HG02885 (cell line): ENCODE results near the gene NXF1.
"Not testable (repeated sequence)": the region's sequence is repeated elsewhere in the genome, so short reads cannot be mapped to it uniquely, and the experiment has no call there.

Experiments used
- ATAC-seq: cut with Tn5 transposase; IDR thresholded peaks from one replicate; pipeline ENCODE4 v1.9.1; 2021; ENCODE audit warnings: mild to moderate bottlenecking; ENCODE audit not compliant: unreplicated experiment, poor library complexity

Gene NXF1

DNA sequence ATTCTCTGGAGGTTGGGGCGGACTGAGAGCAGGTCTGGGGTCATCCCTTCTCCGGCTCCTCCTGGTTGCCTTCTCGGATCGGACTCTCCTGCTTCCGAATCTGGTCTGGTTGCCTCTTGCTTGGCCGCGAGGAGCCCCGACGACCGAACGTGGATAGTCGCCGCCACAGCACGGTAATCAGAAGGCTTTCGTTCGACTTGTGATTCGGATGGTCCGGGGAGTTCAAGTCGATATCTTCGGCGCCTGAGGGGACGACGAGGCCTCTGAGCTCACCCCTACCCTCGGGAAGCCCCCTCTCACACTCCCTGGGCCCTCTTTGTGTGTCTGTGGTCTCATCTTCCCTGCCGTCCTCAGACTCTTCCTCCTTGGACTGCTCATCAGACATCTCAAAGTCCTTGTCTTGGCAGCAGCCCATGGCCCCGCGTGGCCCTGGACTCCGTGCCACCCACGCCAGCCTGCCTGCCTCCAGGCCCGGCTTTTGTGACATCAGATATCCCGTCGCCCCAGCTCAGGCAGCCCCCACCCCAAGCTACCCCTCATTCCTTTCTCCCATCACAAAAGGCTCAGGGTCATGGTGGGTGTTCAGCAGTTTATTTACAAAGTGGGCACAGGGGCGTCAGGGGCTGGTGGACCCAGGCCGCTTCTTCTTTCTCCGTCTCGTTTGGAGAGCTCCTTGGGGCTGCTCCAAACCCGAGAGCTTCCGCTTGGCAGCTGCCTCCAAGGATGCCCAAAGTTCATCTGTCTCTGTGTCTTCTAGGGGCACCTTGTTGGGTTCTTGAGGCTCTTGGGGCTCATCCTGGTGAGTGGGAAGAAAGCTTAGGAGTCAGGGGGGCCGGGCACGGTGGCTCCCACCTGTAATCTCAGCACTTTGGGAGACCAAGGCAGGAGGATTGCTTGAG is 27.3 kb upstream of the NXF1 start, which contains the start of gene TEX54:
Gene TEX54 (minus strand): TSS at position 506 of the 899 bp plus-strand sequence.
- ATAC-seq: peak; percentile 12

DNA sequence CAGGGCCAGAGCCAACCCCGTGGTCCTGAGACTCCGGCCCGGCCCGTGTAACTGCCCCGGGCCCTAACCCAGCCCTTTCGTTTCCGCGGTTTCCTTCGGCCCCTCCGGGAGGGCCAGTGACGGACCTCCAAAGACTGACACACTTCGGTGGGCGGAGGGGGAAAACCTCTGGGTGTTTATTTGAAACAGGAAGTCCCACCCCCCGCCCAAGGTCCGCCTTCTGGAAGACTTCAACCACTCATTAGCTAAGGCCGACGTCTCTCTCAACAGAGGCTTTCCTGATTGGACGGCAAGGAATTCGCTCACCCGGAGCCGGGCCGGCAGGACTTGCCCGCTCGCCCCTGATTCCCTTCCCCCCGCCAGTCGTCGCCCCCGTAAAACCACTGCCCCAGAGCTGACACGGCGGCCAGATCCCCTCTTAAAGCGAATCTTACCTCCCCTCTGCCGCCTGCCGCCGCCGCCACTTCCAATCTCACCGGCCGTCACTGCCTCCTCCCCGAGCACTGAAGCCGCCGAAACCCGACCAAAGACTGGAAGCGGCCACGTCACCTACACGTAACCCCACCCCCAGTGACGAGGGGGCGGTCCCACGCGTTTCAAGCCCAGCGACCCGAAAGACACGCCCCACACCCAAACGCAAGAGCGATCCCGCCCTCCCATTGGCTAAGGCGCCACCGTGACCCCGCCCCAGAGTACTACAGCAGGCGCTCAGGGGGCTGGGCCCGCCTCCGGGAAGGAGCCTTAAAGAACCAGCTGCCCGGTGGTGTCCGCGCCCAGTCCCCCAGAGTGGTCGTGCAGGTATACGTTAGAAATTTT is 26.5 kb upstream of the NXF1 start, which contains the start of gene STX5:
Gene STX5 (minus strand): TSS at position 532 of the 816 bp plus-strand sequence. CDS start 808 bp downstream, outside the sequence.
- ATAC-seq: peak; percentile 89

- ATAC-seq: no peak
These were observed 25.8 kb upstream of the NXF1 start for GRCh38 chr11:62830904-62831519.

DNA sequence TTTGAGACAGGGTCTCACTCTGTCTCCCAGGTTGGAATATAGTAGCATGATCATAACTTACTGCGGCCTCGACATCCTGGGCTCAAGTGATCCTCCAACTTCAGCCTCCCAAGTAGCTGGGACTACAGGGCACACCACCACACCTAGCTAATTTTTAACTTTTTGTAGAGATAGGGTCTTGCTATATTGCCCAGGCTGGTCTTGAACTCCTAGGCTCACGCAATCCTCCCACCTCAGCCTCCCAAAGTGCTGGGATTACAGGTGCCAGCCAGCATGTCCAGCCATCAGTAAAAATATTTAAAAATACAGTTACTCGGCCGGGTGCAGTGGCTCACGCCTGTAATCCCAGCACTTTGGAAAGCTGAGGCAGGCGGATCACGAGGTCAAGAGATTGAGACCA is 22.9 kb upstream of the NXF1 start:
- ATAC-seq: not testable (repeated sequence)

DNA sequence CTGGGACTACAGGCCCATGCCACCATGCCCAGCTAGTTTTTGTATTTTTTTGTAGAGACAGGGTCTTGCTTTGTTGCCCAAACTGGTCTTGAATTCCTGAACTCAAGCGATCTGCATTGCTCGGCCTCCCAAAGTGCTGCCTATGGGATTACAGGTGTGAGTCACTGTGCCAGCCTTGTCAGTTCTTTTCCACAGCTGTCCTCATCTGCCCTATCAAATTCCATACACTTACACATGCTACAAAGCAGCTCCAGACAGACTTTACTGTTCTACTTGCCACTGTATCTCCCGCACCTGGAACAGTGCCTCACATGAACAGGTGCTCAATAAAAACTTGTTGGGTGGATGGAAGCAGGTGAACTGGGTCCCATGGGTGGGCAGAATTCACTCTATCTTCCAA is 18.4 kb upstream of the NXF1 start:
- ATAC-seq: no peak

GRCh38 chr11:62817129-62817528 is 11.9 kb upstream of the NXF1 start:
- no peak for ATAC-seq

DNA sequence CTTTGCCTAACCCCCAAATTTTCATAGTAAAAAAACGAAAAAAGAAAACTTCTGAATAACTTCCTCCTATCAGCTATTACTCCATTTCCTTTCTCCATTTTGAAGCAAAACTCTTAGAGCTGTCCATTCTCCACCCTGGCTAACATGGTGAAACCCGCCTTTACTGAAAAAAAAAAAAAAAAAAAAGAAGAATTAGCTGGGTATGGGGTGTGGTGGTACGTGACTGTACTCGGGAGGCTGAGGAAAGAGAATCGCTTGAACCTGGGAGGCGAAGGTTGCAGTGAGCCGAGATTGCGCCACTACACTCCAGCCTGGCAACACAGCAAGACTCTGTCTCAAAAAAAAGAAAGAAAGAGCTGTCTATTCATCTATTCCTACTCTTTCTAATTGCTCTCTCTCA is 11.3 kb upstream of the NXF1 start:
- no peak for ATAC-seq

GRCh38 chr11:62811659-62812058 is 6.4 kb upstream of the NXF1 start:
- no peak for ATAC-seq

- no peak for ATAC-seq
These were observed 5.5 kb upstream of the NXF1 start for GRCh38 chr11:62810748-62811147.

DNA sequence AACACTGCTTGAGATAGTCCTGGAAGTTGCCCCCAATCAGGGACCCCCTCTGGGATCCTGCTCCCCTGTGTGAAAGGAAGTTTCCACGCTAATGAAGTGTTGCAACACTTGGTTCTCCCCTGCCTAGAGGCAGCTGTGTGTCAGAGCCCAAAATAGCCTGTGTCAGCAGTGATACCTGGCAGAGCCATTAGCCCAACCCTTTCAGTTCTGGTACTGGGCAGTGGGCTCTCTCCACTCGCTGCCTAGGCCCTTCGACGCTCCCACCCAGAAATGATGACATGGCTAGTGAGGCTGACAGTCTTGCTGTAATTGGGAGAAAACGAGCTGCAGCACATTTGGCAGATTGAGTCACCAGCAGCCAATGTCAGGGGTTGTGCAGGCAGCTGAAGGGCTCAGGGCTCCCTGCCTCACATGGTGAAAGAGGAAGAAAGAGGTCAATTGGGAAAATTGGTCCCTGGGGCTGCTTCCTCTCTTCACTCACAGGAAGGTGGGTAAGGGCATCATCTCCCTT is 1.4 kb upstream of the NXF1 start:
- no peak for ATAC-seq

- no peak for ATAC-seq
These were observed 761 bp upstream of the NXF1 start for GRCh38 chr11:62805961-62806441.

DNA sequence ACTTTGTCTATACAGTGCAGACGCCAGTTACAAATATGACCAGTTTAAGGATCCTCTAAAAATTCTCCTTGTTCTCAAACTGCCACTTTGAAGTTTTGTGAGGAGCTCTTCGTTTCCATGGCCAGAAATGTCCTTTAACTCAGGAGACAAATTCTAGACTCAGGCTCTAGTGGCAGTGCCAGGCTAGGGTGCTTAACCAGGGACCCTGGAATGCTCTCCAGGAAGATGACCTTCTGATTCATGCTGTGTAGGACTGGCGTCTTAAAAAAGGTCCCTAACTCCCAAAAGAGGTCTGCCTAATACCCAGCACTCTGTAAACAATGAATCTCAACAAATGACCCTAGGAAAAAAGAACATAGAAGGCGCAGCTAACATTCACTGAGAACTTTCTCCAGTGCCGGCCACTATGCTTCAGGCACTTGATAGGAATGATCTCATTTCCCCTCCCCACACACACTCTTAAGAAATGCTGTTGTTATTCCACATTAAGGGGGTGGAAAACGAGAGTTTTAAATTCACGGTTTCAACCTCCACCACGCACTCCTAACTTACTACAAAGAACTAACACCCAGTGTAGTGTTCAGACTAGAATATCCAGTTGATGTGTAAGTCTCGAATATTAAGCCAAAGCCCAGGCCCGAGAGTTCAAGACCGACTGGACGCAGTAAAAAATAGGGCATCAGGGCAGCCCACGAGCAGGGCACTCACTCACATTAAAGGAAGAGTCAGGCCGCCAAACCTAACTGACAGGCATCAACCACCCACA is 747 bp downstream of the NXF1 start:
- peak; percentile 17 for ATAC-seq

DNA sequence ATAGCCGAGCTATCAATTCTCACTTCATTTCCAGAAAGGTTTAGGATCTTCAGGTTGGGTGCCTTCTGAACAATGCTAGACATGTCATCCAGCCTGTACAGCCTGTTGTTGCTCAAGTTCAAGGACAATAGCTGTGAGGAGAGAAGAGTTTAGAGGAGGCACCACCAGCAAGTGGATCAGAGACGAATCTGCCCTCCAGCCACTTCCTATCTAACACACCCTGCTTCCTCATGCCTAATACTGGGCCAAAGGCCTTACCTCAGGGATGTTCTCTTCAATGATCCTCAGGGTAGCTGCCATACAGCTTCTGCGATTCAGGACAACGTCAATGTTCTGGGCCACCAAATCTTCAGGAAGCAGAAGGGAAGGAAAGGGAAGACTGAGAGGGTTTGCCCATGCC is 4.2 kb downstream of the NXF1 start:
- no peak for ATAC-seq

GRCh38 chr11:62799486-62799885 is 5.8 kb downstream of the NXF1 start:
- no peak for ATAC-seq

- ATAC-seq: no peak
These were observed 9.0 kb downstream of the NXF1 start for GRCh38 chr11:62796281-62796680.

- no peak for ATAC-seq
These were observed 11.0 kb downstream of the NXF1 start for GRCh38 chr11:62794201-62794775.

- peak; percentile 8 for ATAC-seq
These were observed 13.1 kb downstream of the NXF1 start for GRCh38 chr11:62792202-62792575.

- ATAC-seq: peak; percentile 78
These were observed 13.6 kb downstream of the NXF1 start, which contains the start of gene TMEM223 for GRCh38 chr11:62791501-62792201. TMEM223 (minus strand) TSS chr11:62792006; CDS start chr11:62791994, 12 bp downstream.

- no peak for ATAC-seq
These were observed 15.7 kb downstream of the NXF1 start for GRCh38 chr11:62789576-62789975.
